Measurements from ENCODE around the gene RFC5.

Gene RFC5, protein sequence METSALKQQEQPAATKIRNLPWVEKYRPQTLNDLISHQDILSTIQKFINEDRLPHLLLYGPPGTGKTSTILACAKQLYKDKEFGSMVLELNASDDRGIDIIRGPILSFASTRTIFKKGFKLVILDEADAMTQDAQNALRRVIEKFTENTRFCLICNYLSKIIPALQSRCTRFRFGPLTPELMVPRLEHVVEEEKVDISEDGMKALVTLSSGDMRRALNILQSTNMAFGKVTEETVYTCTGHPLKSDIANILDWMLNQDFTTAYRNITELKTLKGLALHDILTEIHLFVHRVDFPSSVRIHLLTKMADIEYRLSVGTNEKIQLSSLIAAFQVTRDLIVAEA

GRCh38 chr12:118016424-118017264, at the start of gene RFC5:
RFC5 (plus strand) TSS chr12:118016703; CDS start chr12:118016828, 125 bp downstream.
- peak within 1 kb of the TSS; percentile 89 for H3K4me3 ChIP-seq (replicated peaks; ENCODE audit: low read depth, low read length)
- peaks cover 3% of the 10 kb centered on the region; the same call in 1 of the 2 replicates for H3K36me3 ChIP-seq (ENCODE audit: control insufficient read depth, insufficient read depth, low read length)
- no peak for TF ChIP-seq CTCF (IDR thresholded peaks at IDR 0.05; ENCODE audit: insufficient read depth, low read length, poor library complexity, severe bottlenecking)
- peak; percentile 96 for DNase-seq (ENCODE audit: extremely low read depth, insufficient read length)
- H3K27me3 ChIP-seq (replicated peaks; ENCODE audit: control insufficient read depth, insufficient read depth, low read length) = no peaks in the 10 kb centered on the region

- no peak for DNase-seq (ENCODE audit: extremely low read depth, insufficient read length)
- TF ChIP-seq CTCF (IDR thresholded peaks at IDR 0.05; ENCODE audit: insufficient read depth, low read length, poor library complexity, severe bottlenecking) = no peak
- Histone ChIP-seq H3K36me3 (ENCODE audit: control insufficient read depth, insufficient read depth, low read length) (no peaks in the 10 kb centered on the region), H3K4me3 (replicated peaks; ENCODE audit: low read depth, low read length) (no peak overlapping the region), H3K27me3 (replicated peaks; ENCODE audit: control insufficient read depth, insufficient read depth, low read length) (no peaks in the 10 kb centered on the region; the same call in 1 of the 2 replicates)
Measured at GRCh38 chr12:117967043-117967442, 49.5 kb upstream of the RFC5 start.

DNA sequence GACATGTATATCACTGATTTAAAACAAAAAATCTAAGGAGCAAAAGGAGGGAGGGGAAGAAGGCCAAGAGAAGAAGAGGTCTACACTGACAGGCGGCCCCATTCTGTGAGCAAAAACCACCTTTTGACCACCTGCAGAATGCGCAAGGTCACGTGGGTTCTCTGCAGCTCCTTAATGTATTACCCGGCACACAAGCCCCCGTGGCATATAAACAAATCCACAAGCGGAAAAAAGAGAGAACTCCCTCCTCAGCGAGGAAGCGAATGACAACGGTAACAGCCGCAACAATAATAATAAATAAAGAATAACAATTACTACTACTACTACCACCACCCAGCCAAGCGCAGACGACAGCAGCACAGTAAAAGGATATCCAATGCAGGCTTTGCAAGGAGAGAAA, 49.0 kb upstream of the RFC5 start:
- TF ChIP-seq CTCF (IDR thresholded peaks at IDR 0.05; ENCODE audit: insufficient read depth, low read length, poor library complexity, severe bottlenecking) = no peak
- no peak for DNase-seq (ENCODE audit: extremely low read depth, insufficient read length)
- Histone ChIP-seq H3K4me3 (replicated peaks; ENCODE audit: low read depth, low read length) (no peak overlapping the region), H3K36me3 (ENCODE audit: control insufficient read depth, insufficient read depth, low read length) (no peaks in the 10 kb centered on the region), H3K27me3 (replicated peaks; ENCODE audit: control insufficient read depth, insufficient read depth, low read length) (no peaks in the 10 kb centered on the region; the same call in 1 of the 2 replicates)

DNA sequence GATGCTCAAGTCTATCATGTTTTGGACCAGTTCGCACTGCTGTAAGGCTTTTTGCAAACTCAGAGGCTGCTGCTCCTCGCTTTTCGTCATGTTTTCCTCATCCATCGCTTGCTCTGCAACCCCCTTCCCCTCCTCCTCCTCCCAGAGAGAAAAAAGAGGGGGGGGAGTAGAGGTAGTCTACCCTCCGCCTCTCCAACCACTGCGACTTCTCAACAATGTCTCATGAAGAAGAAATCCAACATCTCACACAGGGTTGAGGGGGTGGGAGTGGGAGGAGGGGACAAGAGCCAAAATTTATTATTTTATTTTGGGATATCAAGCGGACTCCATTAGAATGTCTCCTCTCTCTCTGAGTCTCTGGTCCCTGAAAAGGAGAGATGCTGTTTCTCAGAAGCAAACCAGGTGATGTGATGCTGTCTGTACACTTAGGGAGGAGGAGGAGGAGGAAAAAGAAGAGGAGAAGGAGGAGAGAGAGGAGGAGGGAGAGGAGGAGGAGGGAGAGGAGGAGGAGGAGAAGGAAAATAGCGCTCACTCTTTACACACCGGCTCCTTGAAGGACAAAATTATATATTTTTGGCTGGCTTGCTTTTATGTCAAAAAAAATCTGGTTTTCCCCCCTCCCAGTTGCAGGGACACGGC, 48.2 kb upstream of the RFC5 start:
- no peak for DNase-seq (ENCODE audit: extremely low read depth, insufficient read length)
- no peaks in the 10 kb centered on the region for H3K36me3 ChIP-seq (ENCODE audit: control insufficient read depth, insufficient read depth, low read length)
- H3K4me3 ChIP-seq (replicated peaks; ENCODE audit: low read depth, low read length) = peak overlapping the region; percentile 59
- TF ChIP-seq CTCF (IDR thresholded peaks at IDR 0.05; ENCODE audit: insufficient read depth, low read length, poor library complexity, severe bottlenecking) = no peak
- H3K27me3 ChIP-seq (replicated peaks; ENCODE audit: control insufficient read depth, insufficient read depth, low read length) = no peaks in the 10 kb centered on the region; the same call in 1 of the 2 replicates

GRCh38 chr12:117968826-117969659, 47.5 kb upstream of the RFC5 start, which contains the start of gene KSR2:
KSR2 (minus strand) TSS chr12:117968990; CDS start chr12:117968255, 735 bp downstream.
- Histone ChIP-seq H3K4me3 (replicated peaks; ENCODE audit: low read depth, low read length) (peak within 1 kb of the TSS; percentile 59), H3K36me3 (ENCODE audit: control insufficient read depth, insufficient read depth, low read length) (no peaks in the 10 kb centered on the region), H3K27me3 (replicated peaks; ENCODE audit: control insufficient read depth, insufficient read depth, low read length) (no peaks in the 10 kb centered on the region; the same call in 1 of the 2 replicates)
- no peak for TF ChIP-seq CTCF (IDR thresholded peaks at IDR 0.05; ENCODE audit: insufficient read depth, low read length, poor library complexity, severe bottlenecking)
- DNase-seq (ENCODE audit: extremely low read depth, insufficient read length) = peak; percentile 79

Data from GM06990 (cell line).